Fibroblast of skin of abdomen (primary cell): Measurements from ENCODE around the gene PI4KA.
"Not testable (repeated sequence)": the region's sequence is repeated elsewhere in the genome, so short reads cannot be mapped to it uniquely, and the experiment has no call there.

Experiments
- DNase-seq: peaks from one replicate; pipeline ENCODE4 v3.0.0-alpha.2; 2013

The PI4KA gene

DNA sequence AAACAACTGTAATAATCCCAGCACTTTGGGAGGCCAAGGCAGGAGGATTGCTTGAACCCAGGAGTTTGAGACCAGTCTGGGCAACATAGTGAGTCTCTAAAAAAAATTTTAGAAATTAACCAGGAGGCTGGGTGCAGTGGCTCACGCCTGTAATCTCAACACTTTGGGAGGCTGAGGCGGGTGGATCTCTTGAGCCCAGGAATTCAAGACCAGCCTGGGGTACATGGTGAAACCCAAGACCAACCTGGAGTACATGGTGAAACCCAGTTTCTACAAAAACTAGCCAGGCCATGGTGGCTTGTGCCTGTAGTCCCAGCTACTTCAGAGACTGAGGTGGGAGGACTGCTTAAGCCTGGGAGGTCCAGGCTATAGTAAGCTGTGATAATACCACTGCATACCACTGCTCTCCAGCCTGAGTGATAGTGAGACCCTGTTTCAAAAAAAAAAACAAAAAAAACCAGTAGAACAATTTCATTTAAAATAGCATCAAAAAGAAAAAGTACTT lies 11.2 kb downstream of the PI4KA start:
- DNase-seq = no peak

DNA sequence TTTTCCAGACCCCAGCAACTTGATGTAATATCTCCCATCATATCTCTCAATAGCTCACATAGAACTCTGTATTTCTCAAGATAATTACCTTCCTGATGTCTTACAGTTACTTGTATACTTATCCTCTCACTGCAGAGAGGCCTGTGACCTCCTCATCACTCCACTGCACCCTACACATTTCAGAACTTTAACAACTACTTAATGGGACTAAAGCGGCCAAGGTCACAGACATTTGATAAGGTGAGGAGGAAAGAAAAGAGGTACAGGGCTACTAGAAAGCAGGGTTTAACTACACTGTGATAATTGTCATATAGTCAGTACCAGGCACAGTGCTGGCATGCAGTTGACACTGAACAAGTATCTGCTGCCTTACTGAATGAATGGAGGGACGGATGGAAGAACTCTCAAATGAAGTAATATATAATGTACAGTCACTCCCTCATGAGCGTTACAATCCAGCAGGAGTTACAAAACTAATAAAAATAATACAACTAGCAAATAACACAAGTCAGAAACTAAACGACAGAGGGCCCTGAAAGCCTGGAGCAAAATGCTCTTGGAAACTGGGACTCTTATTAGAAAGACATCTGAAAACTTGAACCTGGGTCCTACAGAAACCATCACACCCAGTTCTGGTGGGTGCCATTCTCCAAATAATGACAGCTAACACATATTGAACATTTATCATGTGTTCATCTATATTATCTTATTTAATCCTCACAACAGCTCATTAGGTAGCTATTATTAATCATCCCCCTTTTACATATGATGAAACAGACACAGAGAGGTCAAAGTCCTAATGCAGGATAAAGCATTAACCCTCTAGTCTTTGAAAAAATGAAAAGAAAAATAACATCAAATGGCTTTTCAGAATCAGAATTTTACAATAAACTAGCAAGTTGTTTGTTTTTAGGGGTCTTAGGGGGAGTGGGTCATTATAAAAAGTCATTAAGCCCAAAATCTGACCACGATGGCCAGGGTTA lies 14.3 kb downstream of the PI4KA start:
- no peak for DNase-seq

DNA sequence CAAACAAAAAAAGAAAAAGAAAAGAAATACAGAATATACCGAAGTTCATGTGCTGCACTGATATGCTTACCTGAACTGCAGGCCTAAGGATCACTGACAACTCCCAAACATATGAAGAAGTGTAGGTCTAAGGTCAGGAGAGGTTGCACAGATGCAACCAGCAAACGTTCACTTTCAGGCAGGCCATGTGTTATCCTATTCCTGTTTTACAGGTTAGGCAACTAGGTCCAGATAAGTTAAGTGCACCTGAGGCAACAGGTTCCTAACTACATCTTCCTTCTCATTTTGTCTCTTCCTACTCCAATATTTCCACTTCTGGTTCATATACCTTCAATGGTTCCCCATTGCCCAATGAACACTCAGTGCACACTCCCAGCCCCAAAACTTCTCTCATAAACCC lies 15.1 kb downstream of the PI4KA start:
- no peak for DNase-seq

DNA sequence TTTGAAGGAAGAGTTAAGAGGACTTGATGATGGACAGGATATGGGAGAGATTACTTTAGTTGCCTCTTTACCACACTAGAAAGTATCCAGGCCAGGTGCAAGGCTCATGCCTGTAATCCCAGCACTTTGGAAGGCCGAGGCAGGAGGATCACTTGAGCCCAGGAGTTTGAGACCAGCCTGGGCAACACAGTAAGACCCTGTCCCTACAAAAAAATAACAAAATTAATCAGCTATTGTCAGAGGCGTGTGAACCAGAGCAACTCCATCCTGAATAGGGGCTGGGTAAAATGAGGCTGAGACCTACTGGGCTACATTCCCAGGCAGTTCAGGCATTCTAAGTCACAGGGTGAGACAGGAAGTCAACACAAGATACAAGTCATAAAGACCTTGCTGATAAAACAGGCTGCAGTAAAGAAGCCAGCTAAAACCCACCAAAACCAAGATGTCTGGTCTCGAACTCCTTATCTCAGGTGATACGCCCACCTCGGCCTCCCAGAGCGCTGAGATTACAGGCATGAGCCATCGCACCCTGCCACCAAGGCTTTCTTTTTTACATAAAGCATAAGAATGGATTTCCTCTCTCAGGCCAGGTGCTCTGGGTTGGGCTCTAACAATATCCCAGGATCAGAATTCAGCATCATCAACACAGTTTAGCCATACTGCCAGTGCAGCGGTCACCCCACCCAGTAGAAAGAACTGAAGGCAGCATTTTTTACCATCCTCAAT lies 17.8 kb downstream of the PI4KA start:
- no peak for DNase-seq

DNA sequence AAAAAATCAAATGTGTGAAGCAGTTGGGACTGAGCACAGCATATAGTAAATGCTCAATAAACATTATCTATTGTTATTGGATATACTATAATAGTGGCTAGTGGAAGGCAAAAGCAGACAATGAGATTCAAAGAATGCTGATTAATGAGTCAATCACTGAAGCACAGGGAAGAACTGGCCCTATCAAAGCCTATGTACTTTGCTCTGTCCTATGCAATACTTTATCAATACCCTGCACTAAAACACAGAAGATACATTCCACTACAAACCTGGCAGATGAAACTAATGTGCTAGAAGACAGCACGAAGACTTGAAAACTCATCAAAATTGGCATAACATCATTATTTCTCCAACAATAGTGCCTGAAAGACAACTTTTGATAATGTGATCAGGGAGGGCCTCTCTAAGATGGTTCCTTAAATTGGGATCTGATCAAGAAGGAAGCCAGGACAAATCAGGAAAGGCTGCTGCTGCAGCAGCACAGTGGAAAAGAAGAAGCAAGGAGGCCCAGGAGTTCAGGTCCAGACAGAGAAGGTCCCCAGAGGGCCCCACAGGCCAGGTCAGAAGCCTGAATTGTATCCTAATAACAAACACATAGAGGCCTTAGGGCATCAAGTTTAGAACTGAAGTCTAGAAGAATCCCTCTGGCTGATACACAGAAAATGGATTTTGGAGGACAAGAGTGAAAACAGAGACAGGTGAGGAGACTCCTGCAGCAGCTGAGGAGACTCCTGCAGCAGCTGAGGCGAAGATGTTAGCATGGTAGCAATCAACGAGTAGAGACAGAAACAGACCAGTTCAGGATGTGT lies 18.6 kb downstream of the PI4KA start:
- DNase-seq = no peak

DNA sequence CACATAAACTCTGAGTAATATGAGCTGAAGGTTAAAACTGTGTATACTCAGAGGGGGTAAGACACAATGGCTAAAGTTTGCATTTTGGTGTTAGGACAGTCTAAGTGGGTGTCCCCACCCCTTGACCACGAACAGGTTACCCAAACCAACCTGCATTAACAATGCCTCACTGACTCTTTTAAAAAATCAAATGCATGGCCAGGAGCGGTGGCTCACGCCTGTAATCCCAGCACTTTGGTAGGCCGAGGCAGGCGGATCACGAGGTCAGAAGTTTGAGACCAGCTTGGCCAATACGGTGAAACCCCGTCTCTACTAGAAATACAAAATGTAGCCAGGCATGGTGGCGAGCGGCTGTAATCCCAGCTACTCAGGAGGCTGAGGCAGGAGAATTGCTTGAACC lies 19.3 kb downstream of the PI4KA start:
- DNase-seq = not testable (repeated sequence)

DNA sequence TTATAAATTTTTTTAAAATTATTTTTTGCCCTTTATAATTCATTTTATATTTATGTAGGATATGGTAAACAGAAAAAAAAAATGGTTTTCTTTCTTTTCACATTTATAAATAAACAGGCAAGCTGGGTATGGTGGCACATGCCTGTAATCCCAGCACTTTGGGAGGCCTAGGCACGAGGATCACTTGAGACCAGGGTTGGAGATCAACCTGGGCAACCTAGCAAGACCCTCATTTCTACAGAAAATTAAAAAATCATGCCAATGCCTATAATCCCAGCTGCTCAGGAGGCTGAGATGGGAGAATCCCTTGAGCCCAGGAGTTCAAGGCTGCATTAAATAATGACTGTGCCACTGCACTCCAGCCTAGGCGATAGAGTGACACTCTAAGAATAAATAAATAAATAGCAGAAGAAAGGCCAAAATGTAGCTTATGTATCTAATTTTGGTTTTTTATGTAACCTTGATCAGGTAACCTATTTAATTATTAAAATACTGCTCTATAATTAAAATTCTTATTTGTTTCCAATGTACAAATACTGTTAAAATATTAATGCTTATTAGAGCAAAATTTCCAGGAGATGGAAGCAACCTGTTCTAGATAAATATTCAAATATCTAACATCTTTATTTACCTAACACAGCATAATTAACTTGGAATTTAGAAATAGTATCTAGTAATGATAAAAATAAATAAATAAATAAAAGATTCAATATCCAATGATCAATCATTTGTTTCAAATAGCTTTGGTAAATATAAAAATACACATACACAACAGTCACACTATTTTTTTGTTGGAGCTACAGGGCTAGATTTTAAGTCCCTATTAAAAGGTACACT lies 21.4 kb downstream of the PI4KA start:
- DNase-seq = no peak

DNA sequence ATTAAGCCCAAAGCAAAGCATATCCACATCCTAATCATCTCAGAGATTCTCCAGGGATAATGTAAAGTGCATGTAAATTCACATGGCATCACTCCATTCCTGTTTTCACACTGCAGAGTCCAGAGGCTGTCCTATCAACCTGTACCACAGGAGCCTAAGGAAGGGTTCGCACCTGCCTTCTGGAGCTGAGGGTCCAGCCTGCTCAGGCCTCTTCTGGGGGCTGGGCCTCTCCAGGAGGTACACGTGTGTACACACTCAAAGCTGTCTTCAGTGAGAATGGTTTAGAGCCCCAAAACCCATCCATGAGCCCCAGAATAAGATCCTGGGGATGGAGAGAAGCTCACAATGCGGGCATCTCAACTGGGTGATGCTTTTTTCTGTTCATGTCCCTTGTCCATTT lies 23.9 kb downstream of the PI4KA start:
- no peak for DNase-seq

DNA sequence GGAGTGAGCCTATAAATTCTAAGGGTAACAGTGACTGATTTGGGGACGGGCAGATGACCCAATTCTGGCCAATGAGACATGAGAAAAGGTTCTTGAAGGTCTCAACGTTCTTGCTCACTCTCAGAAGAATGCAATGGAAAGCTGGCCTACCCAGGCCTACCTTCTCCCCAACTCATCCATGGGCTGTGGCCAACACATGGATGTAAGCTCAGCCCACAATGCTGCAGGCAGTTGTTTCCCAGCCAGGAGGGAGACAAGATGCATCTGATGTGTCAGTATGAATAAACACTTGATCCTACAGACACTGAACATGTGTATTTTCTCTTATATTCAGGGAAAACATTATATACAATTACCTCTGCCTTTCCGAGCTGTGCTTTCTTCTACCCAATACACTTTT lies 24.4 kb downstream of the PI4KA start:
- DNase-seq = no peak

DNA sequence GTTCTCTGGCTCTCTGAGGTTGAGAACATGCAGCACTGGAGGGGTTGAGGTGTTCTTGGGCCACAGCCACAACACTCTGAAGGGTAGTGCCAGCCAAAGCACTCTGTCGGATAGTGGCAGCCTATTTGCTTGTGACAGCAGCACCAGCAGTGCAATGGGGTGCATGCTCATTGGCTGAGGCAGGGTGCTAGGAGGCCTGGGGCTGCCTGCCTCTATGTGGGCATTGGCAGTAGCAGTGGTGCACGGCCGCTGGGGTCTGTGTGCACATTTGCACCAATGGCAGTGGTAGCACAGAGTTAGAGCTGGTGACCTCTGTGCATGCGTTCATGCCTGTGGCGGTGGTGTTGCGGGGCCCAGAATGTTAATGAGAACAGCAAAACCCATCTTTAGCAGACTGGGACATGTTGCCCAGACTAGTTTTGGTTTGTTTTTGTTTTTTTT lies 25.4 kb downstream of the PI4KA start:
- DNase-seq = no peak

DNA sequence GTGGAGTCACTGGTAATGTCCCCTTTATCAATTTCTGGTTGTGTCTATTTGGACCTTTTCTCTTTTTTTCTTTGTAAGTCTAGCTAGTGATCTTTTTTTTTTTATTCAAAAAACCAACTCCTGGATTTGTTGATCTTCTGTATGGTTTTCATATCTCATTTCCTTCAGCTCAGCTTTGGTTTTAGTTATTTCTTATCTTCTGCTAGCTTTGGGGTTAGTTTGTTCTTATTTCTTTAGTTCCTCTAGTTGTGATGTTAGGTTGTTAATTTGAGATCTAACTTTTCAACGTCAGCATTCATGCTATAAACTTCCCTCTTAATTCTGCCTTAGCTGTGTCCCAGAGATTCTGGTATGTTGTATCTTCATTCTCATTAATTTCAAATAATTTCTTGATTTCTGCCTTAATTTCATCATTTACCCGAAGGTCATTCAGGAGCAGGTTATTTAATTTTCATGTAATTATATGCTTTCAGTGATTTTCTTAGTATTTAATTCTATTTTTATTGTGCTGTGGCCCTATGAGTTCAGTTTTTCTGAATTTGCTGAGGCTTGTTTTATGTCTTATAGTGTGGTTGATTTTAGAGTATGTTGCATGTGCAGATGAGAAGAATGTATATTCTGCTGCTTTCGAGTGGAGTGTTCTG lies 29.0 kb downstream of the PI4KA start:
- DNase-seq = no peak

DNA sequence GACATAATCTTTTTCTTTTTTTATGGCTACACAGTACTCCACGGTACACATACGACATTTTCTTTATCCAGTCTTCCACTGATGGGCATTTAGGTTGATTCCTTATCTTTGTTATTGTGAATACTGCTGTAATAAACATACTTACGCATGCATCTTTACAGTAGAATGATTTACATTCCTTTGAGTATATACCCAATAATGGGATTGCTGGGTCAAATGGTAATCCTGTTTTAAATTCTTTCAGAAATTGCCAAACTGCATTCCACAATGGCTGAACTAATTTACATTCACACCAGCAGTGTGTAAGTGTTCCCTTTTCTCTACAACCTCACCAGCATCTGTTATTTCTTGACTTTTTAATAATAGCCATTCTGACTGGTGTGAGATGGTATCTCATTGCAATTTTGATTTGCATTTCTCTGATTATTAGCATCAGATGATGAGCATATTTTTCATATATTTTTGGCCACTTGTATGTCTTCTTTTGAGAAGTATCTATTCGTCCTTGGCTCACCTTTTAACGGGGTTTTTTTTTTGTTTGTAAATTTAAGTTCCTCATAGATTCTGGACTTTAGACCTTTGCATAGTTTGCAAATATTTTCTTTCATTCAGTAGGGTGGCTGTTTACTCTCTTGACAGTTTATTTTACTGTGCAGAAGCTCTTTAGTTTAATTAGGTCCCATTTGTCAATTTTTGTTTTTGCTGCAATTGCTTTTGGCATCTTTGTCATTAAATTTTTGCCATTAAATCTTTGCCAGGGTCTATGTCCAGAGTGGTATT lies 32.0 kb downstream of the PI4KA start:
- not testable (repeated sequence) for DNase-seq

DNA sequence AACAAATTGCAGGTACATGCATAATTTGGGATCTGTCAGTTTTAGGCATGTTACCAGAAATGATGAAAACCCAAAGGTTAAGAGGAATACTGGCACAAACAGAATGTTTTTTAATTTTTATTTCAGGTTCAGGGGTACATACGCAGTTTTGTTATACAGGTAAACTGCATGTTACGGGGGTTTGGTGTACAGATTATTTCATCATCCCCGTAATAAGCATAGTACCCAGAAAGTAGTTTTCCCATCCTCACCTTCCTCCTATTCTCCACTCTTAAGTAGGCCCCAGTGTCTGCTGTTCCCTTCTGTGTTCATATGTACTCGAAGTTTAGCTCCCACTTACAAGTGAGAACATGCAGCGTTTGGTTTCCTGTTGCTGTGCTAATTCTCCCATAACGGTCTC lies 33.0 kb downstream of the PI4KA start:
- DNase-seq = no peak

DNA sequence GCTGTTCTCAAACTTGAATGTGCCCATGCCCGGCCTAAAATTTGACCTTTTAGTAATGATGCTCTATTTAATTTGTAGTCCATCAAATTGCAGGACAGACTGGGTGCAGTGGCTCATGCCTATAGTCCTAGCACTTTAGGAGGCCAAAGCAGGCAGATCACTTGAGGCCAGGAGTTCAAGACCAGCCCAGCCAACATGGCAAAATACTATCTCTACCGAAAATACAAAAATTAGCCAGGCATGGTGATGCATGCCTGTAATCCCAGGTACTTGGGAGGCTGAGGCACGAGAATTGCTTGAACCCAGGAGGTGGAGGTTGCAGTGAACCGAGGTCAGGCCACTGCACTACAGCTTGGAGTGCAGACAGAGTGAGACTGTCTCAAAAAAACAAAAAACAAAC lies 33.4 kb downstream of the PI4KA start:
- not testable (repeated sequence) for DNase-seq

DNA sequence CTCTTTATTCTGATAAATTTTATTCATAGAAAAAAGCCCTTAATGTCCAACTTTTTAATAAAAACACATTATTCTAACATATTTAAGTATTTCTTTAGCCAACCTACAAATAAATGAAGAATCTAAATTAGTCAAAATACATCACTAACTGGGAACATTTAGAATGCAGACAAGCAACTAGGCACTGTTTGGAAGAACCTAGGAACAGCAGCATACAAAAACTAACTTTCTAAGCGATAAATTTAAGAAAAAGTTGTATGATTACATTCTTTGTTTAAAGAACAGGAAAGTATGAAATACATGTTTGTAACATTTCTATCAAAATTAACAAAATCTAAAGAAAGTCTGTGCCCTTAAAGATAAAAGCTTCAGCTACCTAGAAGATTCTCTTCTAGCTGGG lies 35.3 kb downstream of the PI4KA start:
- no peak for DNase-seq

DNA sequence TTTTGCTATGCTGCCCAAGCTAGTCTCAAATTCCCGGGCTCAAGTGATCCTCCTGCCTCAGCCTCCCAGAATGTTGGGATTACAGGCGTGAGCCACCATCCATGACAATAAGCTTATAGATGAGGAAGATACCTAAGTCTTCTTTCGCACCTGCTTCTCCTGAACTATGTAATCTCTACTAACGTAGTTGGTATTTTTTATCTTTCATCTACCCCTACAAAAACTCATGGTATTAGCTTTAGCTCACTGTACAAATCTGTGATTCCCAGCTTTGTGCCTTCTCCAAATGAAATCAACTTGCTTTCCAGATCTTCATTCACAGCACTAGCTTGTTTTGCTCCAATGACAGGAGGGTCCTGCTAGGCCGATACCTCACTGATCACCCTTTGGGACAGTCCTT lies 36.4 kb downstream of the PI4KA start:
- DNase-seq = no peak

DNA sequence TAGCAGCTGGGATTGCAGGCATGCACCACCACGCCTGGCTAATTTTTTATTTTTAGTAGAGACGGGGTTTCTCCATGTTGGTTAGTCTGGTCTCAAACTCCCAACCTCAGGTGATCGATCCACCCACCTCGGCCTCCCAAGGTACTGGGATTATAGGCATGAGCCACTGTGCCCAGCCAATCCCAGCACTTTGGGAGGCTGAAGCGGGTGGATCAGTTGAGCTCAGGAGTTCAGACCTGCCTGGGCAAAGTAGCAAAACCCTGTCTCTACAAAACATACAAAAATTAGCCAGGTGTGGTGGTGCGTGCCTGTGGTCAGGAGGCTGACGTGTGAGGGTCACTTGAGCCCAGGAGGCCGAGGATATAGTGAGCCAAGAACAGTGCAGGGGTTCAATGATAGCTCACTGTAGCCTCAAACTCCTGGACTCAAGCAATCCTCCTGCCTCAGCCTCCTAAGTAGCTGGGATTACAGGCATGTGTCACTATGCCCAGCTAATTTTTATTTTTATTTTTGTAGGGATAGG lies 36.8 kb downstream of the PI4KA start:
- DNase-seq = not testable (repeated sequence)

DNA sequence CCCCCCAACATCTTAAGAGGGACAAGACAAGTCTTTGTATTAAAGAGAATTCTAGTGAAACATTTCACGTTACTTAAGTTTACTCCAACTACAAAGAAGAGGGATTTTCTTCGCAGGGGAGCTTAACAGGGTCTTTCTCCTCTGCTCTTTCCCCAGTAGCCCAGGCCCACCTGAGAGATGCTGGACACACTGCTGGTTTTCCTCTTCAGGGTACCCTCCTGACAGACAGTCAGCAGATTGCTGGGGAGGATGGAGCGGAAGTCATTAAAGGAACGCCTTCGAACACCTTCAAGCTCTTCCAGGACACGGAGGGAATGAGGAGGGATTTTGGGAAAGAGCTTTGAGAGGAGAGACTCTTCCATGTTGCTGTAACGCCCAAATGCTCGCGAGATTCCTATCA lies 39.1 kb downstream of the PI4KA start:
- no peak for DNase-seq

DNA sequence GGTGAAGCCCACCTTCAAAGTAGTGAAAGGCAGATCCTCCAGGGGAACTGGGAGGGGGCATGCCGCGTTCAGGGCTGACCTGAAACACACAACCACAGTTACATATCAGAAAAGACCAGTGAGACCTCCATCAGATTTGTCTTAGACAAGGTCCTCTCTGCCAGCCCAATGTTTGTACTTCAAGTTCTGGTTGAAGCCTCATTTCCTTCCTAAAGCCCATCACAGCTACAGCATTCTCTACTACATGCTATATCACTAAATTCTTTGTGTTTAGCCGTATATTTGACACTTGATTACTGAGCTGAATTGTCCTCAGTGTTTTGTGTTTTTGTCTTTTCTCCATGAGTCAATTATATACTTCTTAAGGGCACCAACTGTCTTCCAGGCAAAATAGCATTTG lies 40.1 kb downstream of the PI4KA start:
- no peak for DNase-seq

DNA sequence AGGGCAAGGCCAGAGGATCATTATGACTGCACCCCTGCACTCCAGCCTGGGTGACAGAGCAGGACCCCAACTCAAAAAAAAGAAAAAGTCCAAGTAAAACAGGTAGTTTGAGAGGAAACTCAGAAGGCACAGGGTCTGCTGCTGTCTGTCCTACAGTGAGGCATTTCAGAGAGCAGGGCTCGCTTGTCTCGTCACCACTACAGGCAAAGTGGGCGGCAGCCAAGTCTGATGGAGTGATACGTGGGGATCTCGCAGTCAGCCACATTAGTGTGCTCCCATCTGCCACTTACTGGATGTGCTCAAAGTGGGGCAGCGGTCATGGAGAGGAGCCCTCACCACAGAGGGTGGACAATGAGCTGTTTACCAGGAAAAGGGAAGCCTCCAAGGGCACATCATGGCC lies 42.1 kb downstream of the PI4KA start:
- DNase-seq = no peak
